ENCODE measurements around the gene ITPA.

The ITPA gene

DNA sequence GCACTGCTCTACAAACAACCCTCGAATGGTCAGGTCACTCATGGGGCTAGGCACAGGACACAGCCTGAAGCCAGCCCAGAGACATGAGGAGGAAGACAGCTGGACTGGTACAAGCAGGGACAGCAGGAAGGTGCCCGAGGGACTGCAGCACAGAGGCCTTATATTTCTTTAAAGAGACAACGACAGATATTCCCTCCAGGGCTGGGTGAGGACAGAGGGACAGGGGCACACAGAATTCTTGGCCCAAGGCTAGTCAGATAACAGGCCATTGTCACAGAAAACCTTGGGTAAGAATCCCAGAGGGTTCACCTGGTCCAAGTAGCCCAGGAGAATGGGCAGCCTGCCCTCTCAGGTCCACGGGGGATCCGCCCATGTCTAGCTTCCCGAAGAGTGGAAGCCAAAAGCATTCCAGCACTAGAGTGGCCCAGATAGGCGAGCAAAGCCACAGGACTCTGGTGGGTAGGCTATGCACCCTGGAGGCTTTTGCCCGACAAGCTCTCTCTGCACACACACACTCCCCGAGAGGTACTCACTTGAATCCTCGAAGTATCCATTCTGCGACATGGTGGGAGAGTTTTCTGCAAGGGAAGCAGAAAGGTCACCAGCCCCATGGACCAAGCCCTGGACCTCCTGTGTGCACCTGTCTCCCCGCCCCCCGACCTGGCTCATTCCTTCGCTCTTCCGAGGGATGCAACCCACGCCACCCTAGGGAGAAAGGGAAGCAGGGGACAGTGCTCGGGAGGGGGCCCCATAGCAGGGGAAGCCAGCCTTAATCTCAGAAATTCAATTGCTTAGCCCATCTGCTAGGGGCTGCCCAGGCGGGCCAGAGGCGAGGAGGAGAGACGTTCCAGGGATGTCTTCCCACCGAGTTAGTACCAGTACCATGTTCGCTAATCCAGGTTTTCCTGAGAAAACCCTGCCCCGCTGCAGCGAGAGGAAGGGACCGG is 28.0 kb downstream of the ITPA start:
- H3K4me3 ChIP-seq (ENCODE audit: low read depth in 1 of 2, low read length in 2 of 2), result no peak overlapping the region
- TF ChIP-seq, protein P1, sequence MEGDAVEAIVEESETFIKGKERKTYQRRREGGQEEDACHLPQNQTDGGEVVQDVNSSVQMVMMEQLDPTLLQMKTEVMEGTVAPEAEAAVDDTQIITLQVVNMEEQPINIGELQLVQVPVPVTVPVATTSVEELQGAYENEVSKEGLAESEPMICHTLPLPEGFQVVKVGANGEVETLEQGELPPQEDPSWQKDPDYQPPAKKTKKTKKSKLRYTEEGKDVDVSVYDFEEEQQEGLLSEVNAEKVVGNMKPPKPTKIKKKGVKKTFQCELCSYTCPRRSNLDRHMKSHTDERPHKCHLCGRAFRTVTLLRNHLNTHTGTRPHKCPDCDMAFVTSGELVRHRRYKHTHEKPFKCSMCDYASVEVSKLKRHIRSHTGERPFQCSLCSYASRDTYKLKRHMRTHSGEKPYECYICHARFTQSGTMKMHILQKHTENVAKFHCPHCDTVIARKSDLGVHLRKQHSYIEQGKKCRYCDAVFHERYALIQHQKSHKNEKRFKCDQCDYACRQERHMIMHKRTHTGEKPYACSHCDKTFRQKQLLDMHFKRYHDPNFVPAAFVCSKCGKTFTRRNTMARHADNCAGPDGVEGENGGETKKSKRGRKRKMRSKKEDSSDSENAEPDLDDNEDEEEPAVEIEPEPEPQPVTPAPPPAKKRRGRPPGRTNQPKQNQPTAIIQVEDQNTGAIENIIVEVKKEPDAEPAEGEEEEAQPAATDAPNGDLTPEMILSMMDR (IDR thresholded peaks at IDR 0.05; ENCODE audit: borderline replicate concordance, extremely low read depth, low read length, poor library complexity, severe bottlenecking), result no peak
- TF ChIP-seq EZH2 (IDR thresholded peaks at IDR 0.05; ENCODE audit: borderline replicate concordance, low read depth, low read length, severe bottlenecking), result no peak

GRCh38 chr20:3237958-3238615 is 28.8 kb downstream of the ITPA start:
- no peak overlapping the region for H3K27ac ChIP-seq (ENCODE audit: low read length)
- no peak overlapping the region for H2AFZ ChIP-seq (ENCODE audit: low read depth, low read length)
- H3K4me1 ChIP-seq (ENCODE audit: insufficient read depth, low read length), result no peaks in the 10 kb centered on the region
- TF ChIP-seq EZH2 (IDR thresholded peaks at IDR 0.05; ENCODE audit: borderline replicate concordance, low read depth, low read length, severe bottlenecking), result no peak
- peaks cover 18% of the 10 kb centered on the region for H3K27me3 ChIP-seq (ENCODE audit: insufficient read depth, low read length, poor library complexity)
- H3K79me2 ChIP-seq (ENCODE audit: insufficient read depth, low read length), result no peaks in the 10 kb centered on the region
- no peaks in the 10 kb centered on the region for H3K9me3 ChIP-seq (ENCODE audit: insufficient read depth, low read length, severe bottlenecking)
- ATAC-seq (ENCODE audit: insufficient read depth, low read depth) (no peak), DNase-seq (no peak)
- H3K4me2 ChIP-seq (ENCODE audit: insufficient read depth, low read length), result no peak overlapping the region
- H3K36me3 ChIP-seq (ENCODE audit: insufficient read depth, low read length), result no peaks in the 10 kb centered on the region
- H3K4me3 ChIP-seq (ENCODE audit: low read depth in 1 of 2, low read length in 2 of 2), result no peak overlapping the region
- peaks cover 8% of the 10 kb centered on the region; the same call in 1 of the 2 replicates for H4K20me1 ChIP-seq (ENCODE audit: insufficient read depth, low read length)
- H3K9ac ChIP-seq (ENCODE audit: low read depth, low read length), result no peak overlapping the region

More for the DNA sequence above, 28.0 kb downstream of the ITPA start:
- H3K36me3 ChIP-seq (ENCODE audit: insufficient read depth, low read length), result no peaks in the 10 kb centered on the region
- no peak for ATAC-seq (ENCODE audit: insufficient read depth, low read depth)
- H3K27ac ChIP-seq (ENCODE audit: low read length), result no peak overlapping the region
- H2AFZ ChIP-seq (ENCODE audit: low read depth, low read length), result no peak overlapping the region
- no peaks in the 10 kb centered on the region for H3K4me1 ChIP-seq (ENCODE audit: insufficient read depth, low read length)
- peaks cover 18% of the 10 kb centered on the region for H3K27me3 ChIP-seq (ENCODE audit: insufficient read depth, low read length, poor library complexity)
- no peaks in the 10 kb centered on the region for H3K9me3 ChIP-seq (ENCODE audit: insufficient read depth, low read length, severe bottlenecking)
- no peak overlapping the region for H3K4me2 ChIP-seq (ENCODE audit: insufficient read depth, low read length)
- H3K9ac ChIP-seq (ENCODE audit: low read depth, low read length), result no peak overlapping the region
- H4K20me1 ChIP-seq (ENCODE audit: insufficient read depth, low read length), result peaks cover 8% of the 10 kb centered on the region; the same call in 1 of the 2 replicates
- no peaks in the 10 kb centered on the region for H3K79me2 ChIP-seq (ENCODE audit: insufficient read depth, low read length)
- DNase-seq, result no peak

DNA sequence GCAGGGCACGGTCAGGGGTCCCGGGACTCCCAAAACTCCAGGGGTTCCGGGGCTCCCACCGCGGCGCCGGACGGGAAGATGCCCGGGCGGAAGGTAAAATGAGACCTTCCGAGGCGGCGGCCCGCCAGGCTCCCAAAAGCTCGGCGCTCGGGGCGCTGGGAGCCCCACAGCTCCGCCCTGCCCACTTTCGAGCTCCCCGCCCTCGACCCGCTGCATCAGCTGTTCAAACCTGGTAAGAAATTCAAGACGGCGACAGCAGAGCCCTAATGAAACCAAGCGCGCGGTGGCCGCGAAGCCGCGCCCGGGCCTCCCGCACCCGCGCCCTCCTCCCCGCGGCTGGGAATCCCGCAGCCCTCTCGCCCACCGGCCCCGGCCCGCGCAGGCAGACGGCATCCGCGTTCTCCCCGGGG is 29.3 kb downstream of the ITPA start:
- TF ChIP-seq, protein P1 (IDR thresholded peaks at IDR 0.05; ENCODE audit: borderline replicate concordance, extremely low read depth, low read length, poor library complexity, severe bottlenecking), result no peak
- no peak for TF ChIP-seq EZH2 (IDR thresholded peaks at IDR 0.05; ENCODE audit: borderline replicate concordance, low read depth, low read length, severe bottlenecking)
- H3K4me1 ChIP-seq (ENCODE audit: insufficient read depth, low read length), result no peaks in the 10 kb centered on the region
- H3K4me3 ChIP-seq (ENCODE audit: low read depth in 1 of 2, low read length in 2 of 2), result no peak overlapping the region
- H3K27me3 ChIP-seq (ENCODE audit: insufficient read depth, low read length, poor library complexity), result peaks cover 18% of the 10 kb centered on the region
- H2AFZ ChIP-seq (ENCODE audit: low read depth, low read length), result no peak overlapping the region
- no peak for DNase-seq
- H3K27ac ChIP-seq (ENCODE audit: low read length), result no peak overlapping the region
- no peak overlapping the region for H3K4me2 ChIP-seq (ENCODE audit: insufficient read depth, low read length)
- peaks cover 8% of the 10 kb centered on the region; the same call in 1 of the 2 replicates for H4K20me1 ChIP-seq (ENCODE audit: insufficient read depth, low read length)
- no peak overlapping the region for H3K9ac ChIP-seq (ENCODE audit: low read depth, low read length)
- H3K79me2 ChIP-seq (ENCODE audit: insufficient read depth, low read length), result no peaks in the 10 kb centered on the region
- peak; percentile 38; the same call in 2 of the 3 replicates for ATAC-seq (ENCODE audit: insufficient read depth, low read depth)
- H3K9me3 ChIP-seq (ENCODE audit: insufficient read depth, low read length, severe bottlenecking), result no peaks in the 10 kb centered on the region
- H3K36me3 ChIP-seq (ENCODE audit: insufficient read depth, low read length), result no peaks in the 10 kb centered on the region
